NCI-H2081 (cell line): ENCODE results near the gene KIF26B.
"Not testable (repeated sequence)": the region's sequence is repeated elsewhere in the genome, so short reads cannot be mapped to it uniquely, and the experiment has no call there.

Source experiments
- DNase-seq, 2 experiments: peaks; one replicate each; lab custom pipeline; 2025; lab: John Stamatoyannopoulos, UW

The KIF26B gene

GRCh38 chr1:245700631-245701030 lies 545.8 kb downstream of the KIF26B start:
- DNase-seq, result no peak

- DNase-seq, result no peak
These were observed 546.8 kb downstream of the KIF26B start for GRCh38 chr1:245701631-245702030.

- DNase-seq, result no peak
These were observed 547.6 kb downstream of the KIF26B start for GRCh38 chr1:245702346-245702745.

GRCh38 chr1:245704341-245704740 lies 549.6 kb downstream of the KIF26B start:
- no peak for DNase-seq

- no peak for DNase-seq
These were observed 550.0 kb downstream of the KIF26B start for GRCh38 chr1:245704765-245705164.

GRCh38 chr1:245707941-245708340 lies 553.2 kb downstream of the KIF26B start:
- DNase-seq, result no peak

GRCh38 chr1:245710961-245711903 lies 556.4 kb downstream of the KIF26B start:
- no peak for DNase-seq

- not testable (repeated sequence) for DNase-seq
These were observed 559.2 kb downstream of the KIF26B start for GRCh38 chr1:245714027-245714426.

- DNase-seq, result no peak
These were observed 560.5 kb downstream of the KIF26B start for GRCh38 chr1:245715291-245715701.

GRCh38 chr1:245715970-245716369 lies 561.2 kb downstream of the KIF26B start:
- no peak for DNase-seq

- DNase-seq, result no peak
These were observed 561.8 kb downstream of the KIF26B start for GRCh38 chr1:245716561-245716960.

- DNase-seq, result no peak
These were observed 562.8 kb downstream of the KIF26B start for GRCh38 chr1:245717611-245718010.

- DNase-seq, result no peak
These were observed 563.3 kb downstream of the KIF26B start for GRCh38 chr1:245718123-245718522.

GRCh38 chr1:245718951-245719350 lies 564.2 kb downstream of the KIF26B start:
- no peak for DNase-seq

- DNase-seq, result no peak
These were observed 566.7 kb downstream of the KIF26B start for GRCh38 chr1:245721488-245721887.

GRCh38 chr1:245728035-245728434 lies 573.2 kb downstream of the KIF26B start:
- DNase-seq, result not testable (repeated sequence)

- no peak for DNase-seq
These were observed 576.0 kb downstream of the KIF26B start for GRCh38 chr1:245730801-245731200.

- not testable (repeated sequence) for DNase-seq
These were observed 585.6 kb downstream of the KIF26B start for GRCh38 chr1:245740336-245740735.

- no peak for DNase-seq
These were observed 588.1 kb downstream of the KIF26B start for GRCh38 chr1:245742896-245743295.

GRCh38 chr1:245748240-245748639 lies 593.5 kb downstream of the KIF26B start:
- no peak for DNase-seq

- DNase-seq, result no peak
These were observed 593.9 kb downstream of the KIF26B start for GRCh38 chr1:245748646-245749045.

- no peak for DNase-seq
These were observed 594.3 kb downstream of the KIF26B start for GRCh38 chr1:245749053-245749452.

GRCh38 chr1:245750261-245750660 lies 595.5 kb downstream of the KIF26B start:
- no peak for DNase-seq

- DNase-seq, result no peak
These were observed 596.3 kb downstream of the KIF26B start for GRCh38 chr1:245751116-245751515.
